DMS153 (cell line): ENCODE data around the gene GPR31.
A peak's percentile ranks its signal among the peaks of the same experiment; 100 is the strongest.

ENCODE experiments used
- DNase-seq: peaks from one replicate; lab custom pipeline; 2025; lab: John Stamatoyannopoulos, UW

The GPR31 gene

DNA sequence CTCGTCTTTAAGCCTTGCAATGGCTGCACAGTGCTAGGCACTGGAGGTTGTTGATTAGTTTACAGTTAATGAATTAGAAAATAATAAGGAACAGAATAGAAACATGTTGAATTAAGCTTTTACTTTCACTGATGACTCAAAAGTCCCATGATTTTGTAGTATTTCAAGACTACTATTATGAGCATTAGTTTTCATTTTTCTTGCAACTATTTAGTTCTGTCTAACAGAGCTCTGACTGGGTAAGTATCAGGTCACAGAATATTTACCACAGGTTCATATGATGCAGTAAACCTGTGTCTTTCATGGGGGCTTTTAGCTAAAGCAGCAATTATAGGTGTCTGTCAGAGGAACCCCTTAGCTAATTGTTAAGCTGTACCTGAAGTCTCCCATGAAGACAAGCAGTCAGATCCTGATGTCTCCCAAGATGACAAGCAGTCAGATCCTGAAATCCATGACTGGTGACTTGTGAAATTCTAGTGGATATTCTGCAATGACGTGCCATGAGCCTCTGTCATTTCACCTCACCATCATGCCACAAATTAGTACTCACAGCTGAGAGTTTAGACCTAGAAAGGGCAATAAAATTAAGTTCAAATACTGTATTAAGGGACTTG lies 8.2 kb upstream of the GPR31 start:
- DNase-seq = no peak

DNA sequence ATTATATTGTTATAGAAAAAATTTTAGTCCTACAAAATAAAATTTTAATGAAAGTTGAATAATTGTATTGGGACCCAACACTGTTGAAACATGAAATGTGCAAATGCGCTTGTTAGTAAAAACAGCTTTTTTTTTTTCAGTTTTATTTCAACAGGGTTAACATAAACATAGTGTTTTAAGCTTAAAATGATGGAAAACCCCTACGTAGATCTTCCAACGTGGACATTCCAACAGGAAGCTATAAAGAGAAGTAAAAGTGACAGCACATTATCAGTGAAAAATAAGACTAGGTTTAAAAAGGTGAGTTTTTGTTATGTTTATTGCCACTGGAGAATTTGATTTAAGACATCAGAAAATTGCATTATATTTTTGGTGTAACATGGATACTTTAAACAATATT lies 6.5 kb upstream of the GPR31 start:
- no peak for DNase-seq

DNA sequence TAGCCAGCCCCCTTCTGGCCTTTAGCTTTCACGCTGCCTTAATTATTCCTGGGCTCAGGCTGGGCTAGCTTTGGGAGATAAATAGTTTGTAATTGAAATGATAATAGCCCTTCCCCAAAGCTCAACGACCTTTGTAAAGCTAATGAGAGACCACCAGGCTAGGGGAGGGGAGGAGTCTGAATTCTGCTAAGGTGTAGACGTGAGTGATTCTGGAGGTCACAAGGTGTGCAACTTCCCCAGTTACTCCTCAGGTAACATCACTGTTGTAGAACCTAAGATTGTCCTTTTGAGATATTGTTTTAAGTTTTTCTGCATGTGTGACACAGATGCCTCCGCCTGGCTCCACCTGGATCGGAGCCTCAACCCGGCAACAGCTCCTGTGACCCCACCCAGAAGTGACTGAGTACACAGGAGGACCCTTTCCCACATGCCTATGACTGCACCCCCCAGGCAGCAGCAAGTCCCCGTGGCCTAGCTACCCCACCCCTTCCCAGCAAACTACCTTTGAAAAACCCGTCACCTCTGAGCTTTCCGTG lies 5.8 kb upstream of the GPR31 start:
- no peak for DNase-seq

DNA sequence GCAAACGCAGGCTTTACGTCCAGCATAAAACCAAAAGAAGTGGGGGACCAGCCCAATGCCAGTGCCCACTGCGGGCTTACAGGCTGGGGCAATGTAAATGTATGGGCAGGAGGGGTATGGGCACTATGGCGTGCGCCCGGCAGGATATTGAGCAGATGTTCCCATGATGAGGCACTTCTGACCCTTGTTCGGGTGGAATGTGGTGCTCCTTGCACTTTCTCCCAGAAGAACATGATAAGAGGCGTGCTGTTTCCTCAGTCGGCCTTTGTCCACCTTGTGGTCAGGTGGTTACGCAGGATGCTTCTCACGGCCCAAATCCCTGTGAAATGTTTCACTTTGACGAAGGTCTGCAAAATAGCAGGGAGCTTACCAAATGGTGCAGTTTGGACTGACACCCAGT lies 4.8 kb upstream of the GPR31 start:
- no peak for DNase-seq

DNA sequence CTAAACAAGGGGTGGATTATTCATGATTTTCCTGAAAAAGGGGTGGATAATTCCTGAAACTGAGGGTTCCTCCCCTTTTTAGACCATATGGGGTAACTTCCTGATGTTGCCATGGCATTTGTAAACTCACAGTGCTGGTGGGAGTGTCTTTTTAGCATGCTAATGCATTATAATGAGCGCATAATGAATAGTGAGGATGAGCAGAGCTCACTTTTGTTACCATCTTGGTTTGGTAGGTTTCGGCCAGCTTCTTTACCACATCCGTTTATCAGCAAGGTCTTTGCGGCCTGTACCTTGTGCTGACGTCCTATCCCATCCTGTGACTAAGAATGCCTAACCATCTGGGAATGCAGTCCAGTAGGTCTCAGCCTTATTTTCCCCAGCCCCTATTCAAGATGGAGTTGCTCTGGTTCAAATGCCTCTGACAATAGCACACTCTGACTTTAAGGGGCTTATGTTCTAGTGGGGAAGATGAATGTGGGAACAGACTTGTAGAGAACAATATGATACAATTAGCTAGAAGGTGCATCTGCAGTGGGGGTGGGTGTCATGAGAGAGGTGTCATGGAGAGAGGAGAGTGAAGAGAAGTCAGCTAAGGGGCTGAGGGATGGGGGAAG lies 4.2 kb upstream of the GPR31 start:
- DNase-seq = no peak

DNA sequence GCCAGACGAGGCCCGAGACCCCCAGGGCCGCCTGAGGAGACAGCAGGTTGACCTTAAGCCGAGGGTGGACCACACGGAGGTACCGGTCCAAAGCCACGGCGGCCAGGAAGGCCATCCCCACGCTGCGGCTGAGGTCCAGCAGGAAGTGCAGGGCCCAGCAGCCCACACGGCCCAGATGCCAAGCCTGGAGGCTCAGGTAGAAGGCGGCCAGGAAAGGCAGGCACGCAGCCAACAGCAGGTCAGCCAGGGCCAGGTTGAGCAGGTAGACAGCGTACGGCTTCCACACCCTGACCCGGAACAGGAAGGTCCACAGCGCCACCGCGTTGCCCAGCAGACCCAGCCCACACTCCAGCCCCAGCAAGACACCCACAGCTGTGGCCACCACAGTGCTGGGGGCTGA lies 366 bp downstream of the GPR31 start:
- no peak for DNase-seq

DNA sequence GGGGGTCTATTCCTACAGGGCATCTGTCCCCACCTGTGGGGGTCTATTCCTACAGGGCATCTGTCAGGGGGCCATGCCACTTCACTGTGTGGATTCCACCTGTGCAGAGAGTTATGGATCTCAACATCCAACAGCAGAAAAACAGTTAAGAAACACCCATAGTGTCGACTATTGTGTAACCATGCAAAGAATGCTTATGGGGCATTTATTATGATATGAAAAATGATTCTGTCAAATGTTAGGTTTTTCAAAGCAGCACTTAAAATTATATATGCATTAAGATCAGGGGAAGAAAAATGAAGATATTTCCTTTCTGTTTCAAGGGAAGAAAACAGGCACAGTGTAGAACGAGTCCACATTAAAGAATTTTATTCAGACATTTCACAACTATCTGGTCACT lies 2.9 kb downstream of the GPR31 start:
- DNase-seq = no peak

DNA sequence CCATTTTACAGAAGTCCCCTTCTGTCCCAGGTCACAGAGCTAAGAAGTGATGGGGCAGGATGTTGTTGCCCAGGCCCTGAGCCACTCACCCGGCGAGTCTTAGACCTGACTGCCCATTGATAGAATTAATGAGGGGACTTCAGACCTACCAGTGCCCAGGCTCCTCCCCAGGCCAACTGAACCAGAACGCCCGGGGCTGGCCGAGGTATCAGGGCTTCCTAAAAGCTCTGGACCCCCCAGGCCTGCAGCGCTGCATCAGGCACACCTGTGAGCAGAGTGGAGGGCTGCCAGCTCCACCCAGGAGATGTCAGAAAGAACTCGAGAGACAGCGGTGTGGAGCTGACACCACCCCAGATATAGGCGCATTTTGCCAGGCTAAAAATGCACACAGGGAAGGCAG lies 3.5 kb downstream of the GPR31 start:
- DNase-seq = no peak

GRCh38 chr6:167153521-167153959 lies 4.2 kb downstream of the GPR31 start:
- DNase-seq = no peak

- no peak for DNase-seq
Observed at GRCh38 chr6:167152862-167153261, 4.9 kb downstream of the GPR31 start.

DNA sequence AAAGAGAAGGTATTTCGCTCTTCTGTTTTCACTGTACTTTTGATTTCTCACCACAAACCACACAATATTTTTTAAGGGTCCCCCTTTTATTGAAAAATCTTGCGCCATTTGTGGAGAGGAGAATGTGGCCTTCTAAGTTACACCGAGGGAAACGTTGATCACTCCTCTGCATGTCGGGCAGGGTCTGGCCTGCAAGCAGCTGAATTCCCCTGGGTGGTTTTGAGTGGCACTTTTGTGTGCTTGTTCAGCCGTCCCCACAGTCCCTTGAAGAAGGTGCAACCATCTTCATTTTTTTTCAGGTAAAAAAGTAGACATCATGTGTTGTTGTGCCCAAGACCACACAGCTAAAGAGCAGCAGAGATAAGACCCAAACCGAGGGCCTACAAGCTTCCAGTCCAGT lies 6.1 kb downstream of the GPR31 start:
- DNase-seq = no peak

GRCh38 chr6:167150941-167151549 lies 6.7 kb downstream of the GPR31 start:
- DNase-seq = no peak

GRCh38 chr6:167148997-167149396 lies 8.8 kb downstream of the GPR31 start:
- no peak for DNase-seq

DNA sequence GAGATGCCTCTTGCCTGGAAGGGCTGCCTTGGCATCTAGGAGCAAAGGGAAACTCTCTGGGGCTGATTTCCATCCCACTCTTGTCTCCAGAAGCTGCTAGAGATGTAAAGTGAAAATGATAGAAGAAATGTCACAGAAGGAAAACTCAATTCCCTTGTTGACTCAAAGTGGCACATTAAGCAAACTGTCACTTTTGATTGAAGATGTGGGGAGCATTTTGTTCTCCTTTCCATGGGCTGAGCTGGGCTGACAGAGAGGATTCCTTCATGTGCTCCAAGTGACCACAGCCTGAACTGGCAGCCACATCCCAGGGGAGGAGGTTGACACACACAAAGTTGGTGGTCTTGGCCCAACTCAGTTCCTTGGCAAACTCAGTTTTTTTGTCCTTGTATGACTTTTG lies 9.8 kb downstream of the GPR31 start:
- DNase-seq = no peak

DNA sequence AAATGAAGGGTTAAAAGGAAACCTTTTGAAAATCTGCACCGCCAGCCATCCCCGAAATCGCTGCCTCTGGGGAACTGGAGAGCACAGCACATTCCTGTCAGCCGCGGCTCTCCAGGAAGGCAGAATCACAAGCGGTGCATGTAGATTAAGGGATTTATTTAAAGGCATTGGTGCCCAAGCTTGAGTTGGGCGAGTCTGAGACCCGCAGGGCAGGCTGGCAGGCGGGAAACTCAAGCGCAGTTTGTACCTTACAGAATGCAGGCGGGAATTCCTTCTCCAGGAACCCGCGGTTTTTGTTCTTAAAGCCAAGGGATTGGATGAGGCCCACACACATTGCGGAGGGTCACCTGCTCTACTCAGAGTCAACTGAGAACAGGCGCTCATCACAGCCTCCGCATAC lies 10.8 kb downstream of the GPR31 start:
- no peak for DNase-seq

DNA sequence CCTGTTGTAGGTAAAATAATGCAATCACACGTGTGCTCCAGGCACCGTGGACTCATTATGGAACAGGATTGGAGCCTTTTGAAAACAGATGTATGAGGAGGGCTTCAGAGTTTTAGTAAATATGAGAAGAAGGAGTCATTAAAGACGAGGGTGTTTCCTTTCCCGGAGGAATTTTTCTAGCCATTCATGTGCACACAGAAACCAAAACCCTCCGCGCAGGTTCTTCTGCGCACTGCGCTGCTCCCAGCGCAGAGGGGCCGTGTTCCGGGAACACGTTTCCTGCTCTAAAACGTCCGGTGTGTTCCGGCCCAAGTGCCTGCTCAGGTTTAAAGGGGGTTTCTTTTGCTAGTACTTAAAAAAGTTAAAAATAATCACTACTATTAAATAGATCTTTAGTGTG lies 11.6 kb downstream of the GPR31 start:
- DNase-seq = peak; percentile 15

DNA sequence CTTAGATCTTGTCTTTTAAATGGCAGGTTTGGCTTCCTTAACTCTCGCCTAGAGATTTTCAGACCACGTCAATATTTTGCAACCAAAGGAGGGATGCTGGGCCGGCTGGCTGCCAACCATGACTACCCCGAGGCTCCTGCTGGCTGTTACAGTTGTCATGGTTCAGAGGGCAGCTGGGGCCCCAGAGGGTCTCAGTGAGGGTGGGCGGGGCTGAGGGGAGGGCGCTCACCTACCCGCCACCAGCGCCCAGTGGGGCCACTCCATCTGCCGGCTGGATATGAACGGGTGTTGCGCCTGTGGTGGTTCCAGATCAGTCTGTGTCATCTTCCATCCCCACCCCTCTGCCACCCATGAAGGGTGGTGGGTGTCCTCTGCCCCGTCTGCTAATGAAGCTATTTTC lies 12.3 kb downstream of the GPR31 start:
- no peak for DNase-seq

GRCh38 chr6:167143041-167143440 lies 14.7 kb downstream of the GPR31 start:
- DNase-seq = no peak

DNA sequence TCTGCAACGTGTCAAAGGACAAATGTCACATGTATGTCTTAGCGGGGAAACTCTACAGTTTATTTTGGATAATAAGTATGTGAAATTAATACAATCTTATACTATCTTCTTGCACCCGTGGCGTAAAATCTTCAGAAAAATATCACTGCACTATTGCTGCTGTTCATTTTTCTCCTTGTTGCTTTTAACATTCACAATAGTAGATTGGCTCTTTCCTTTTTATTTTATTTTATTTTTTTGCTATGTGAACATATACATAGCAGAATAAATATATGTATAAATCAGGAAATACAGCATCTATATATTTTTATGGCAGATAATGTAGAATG lies 15.4 kb downstream of the GPR31 start:
- no peak for DNase-seq

- peak; percentile 9 for DNase-seq
Observed at GRCh38 chr6:167141667-167142432, 15.9 kb downstream of the GPR31 start.

- DNase-seq = no peak
Observed at GRCh38 chr6:167140589-167141474, 16.9 kb downstream of the GPR31 start.

DNA sequence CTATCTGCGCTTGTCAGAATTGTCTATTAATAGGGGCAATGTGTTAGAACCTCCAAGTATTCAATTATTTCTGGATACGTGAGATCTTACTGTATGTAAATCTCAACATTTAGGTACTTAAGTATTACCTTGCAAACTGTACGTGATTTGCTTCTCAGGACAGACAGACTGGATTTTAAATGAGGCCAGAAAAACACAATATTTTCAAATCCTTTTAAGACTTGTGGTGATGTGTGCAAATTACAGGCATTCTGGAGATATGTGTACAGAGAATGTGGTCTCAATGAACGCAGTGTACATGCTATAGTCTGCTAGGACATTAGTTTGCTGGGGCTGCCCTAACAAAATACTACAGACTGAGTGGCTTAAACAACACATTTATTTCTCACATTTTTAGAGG lies 18.0 kb downstream of the GPR31 start:
- no peak for DNase-seq
